Fibroblast of lung (primary cell): ENCODE data around the gene HRH4. TPM values are rescaled to one million over a fixed set of nuclear protein-coding genes. Genes with fewer than 3 reads are reported as not detected.
A peak's percentile ranks its signal among the peaks of the same experiment; 100 is the strongest.

Source experiments
- DNase-seq, 2 donors: peaks; one replicate each; pipeline versions ENCODE4 v3.0.0 to v3.0.0-alpha.2; 2010; ENCODE audit warnings: low read depth in 2 of 2
- H2AFZ ChIP-seq: 2 replicates; pipeline ENCODE4 v1.5.1; 2012; ENCODE audit warnings: low read length, control low read depth, inconsistent platforms
- H3K27ac ChIP-seq: 2 replicates; pipeline ENCODE4 v1.5.1; 2011; ENCODE audit warnings: low read length, control low read depth; ENCODE audit not compliant: insufficient read depth
- H3K27me3 ChIP-seq: 2 replicates; pipeline ENCODE4 v1.5.1; 2011; ENCODE audit warnings: mild to moderate bottlenecking, low read length; ENCODE audit not compliant: control insufficient read depth, insufficient read depth
- H3K36me3 ChIP-seq: 2 replicates; pipeline ENCODE4 v1.5.1; 2011; ENCODE audit warnings: low read length; ENCODE audit not compliant: control insufficient read depth, insufficient read depth
- H3K4me1 ChIP-seq: 2 replicates; pipeline ENCODE4 v1.5.1; 2011; ENCODE audit warnings: low read length; ENCODE audit not compliant: control insufficient read depth, insufficient read depth; ENCODE audit errors: extremely low read depth
- H3K4me2 ChIP-seq: 2 replicates; pipeline ENCODE4 v1.5.1; 2011; ENCODE audit warnings: low read length, control low read depth; ENCODE audit not compliant: insufficient read depth; ENCODE audit errors: extremely low read depth
- H3K4me3 ChIP-seq, 4 experiments: fragments of 200-600 bp in 1 of 4; sonication (generic) in 1 of 4; replicated peaks in 1 of 4; 2 replicates each; pipeline ENCODE4 v1.5.1; 2011 to 2016; ENCODE audit warnings: low read length in 4 of 4, low read depth in 3 of 4, mild to moderate bottlenecking in 3 of 4, control low read depth in 2 of 4, inconsistent platforms in 1 of 4, mixed read lengths in 1 of 4; ENCODE audit not compliant: insufficient read depth in 1 of 4; ENCODE audit errors: control extremely low read depth in 1 of 4
- H3K79me2 ChIP-seq: 2 replicates; pipeline ENCODE4 v1.5.1; 2012; ENCODE audit warnings: mild to moderate bottlenecking, low read length, inconsistent platforms; ENCODE audit not compliant: control insufficient read depth, insufficient read depth
- H3K9ac ChIP-seq: 2 replicates; pipeline ENCODE4 v1.5.1; 2011; ENCODE audit warnings: mild to moderate bottlenecking, low read length, control low read depth; ENCODE audit not compliant: insufficient read depth
- H3K9me3 ChIP-seq: 2 replicates; pipeline ENCODE4 v1.5.1; 2012; ENCODE audit warnings: low read depth, low read length; ENCODE audit not compliant: control insufficient read depth, insufficient read depth
- H4K20me1 ChIP-seq: 2 replicates; pipeline ENCODE4 v1.5.1; 2011; ENCODE audit warnings: low read length; ENCODE audit not compliant: control insufficient read depth, insufficient read depth; ENCODE audit errors: extremely low read depth
- EZH2 ChIP-seq: IDR thresholded peaks from 2 replicates; pipeline ENCODE4 v1.5.1; 2012; ENCODE audit warnings: low read length, control low read depth, mild to moderate bottlenecking; ENCODE audit errors: missing control alignments
- polyA plus RNA-seq, 2 donors: library from polyadenylated mRNA; depleted of rRNA in 1 of 2; stranded (reverse) in 1 of 2; unstranded in 1 of 2; fragments of >200 nt; gene quantifications; 2 replicates each; pipeline ENCODE4 v1.2.1, GENCODE V29; 2011 to 2012; ENCODE audit warnings: missing spikeins in 1 of 2
- total RNA-seq: library from RNA; depleted of rRNA; stranded (reverse); fragments of >200 nt; gene quantifications from 2 replicates; pipeline ENCODE4 v1.2.1, GENCODE V29; 2014
- TF ChIP-seq, protein P1 (sequence below), 2 donors: IDR thresholded peaks in 1 of 2; conservative IDR thresholded peaks in 1 of 2; 1 replicate in 1 of 2; 2 replicates in 1 of 2; pipeline ENCODE4 v1.5.1; 2011 to 2012; ENCODE audit warnings: low read length in 2 of 2, control low read depth in 1 of 2, inconsistent platforms in 1 of 2, low read depth in 1 of 2, mild to moderate bottlenecking in 1 of 2

The HRH4 gene
- total and polyA plus RNA-seq, 2 donors (not counting 1 experiment from before 2014, with no cell fraction given): under 0.01 to 0.01 TPM

DNA sequence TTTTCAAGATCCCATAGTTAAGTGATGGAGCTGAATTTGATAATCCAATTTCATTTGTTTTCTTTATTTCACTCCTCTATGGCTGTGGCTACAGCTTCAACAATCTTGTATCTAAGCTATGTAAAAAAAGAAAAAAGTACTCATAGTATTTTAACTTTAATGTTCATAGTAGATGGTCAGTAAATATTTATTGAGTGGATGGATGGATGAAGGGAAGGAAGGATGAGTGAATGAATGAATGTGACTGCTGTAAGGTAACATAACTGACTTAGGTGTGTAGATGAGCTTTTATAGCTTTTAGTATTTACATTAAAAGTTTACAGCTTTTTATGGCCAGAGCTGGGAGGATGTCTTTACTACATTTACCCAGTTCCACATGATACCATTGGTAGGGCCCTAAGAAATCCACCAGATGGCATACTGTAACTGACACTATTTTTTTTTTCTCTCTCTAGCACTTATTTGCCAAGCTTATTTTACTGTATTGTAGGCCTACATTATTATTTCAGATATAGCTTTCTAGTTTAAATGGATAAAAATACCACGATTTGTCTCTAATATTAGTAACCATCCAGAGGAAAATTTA, 13.4 kb upstream of the HRH4 start:
- H2AFZ ChIP-seq: no peak overlapping the region
- no peaks in the 10 kb centered on the region for H3K27me3 ChIP-seq
- H3K79me2 ChIP-seq: no peaks in the 10 kb centered on the region
- no peak overlapping the region for H3K4me3 ChIP-seq
- H3K27ac ChIP-seq: no peak overlapping the region
- TF ChIP-seq EZH2: no peak
- TF ChIP-seq, protein P1, sequence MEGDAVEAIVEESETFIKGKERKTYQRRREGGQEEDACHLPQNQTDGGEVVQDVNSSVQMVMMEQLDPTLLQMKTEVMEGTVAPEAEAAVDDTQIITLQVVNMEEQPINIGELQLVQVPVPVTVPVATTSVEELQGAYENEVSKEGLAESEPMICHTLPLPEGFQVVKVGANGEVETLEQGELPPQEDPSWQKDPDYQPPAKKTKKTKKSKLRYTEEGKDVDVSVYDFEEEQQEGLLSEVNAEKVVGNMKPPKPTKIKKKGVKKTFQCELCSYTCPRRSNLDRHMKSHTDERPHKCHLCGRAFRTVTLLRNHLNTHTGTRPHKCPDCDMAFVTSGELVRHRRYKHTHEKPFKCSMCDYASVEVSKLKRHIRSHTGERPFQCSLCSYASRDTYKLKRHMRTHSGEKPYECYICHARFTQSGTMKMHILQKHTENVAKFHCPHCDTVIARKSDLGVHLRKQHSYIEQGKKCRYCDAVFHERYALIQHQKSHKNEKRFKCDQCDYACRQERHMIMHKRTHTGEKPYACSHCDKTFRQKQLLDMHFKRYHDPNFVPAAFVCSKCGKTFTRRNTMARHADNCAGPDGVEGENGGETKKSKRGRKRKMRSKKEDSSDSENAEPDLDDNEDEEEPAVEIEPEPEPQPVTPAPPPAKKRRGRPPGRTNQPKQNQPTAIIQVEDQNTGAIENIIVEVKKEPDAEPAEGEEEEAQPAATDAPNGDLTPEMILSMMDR (conservative IDR thresholded peaks at IDR 0.05 in 1 of 2, IDR thresholded peaks at IDR 0.05 in 1 of 2; ENCODE audit: low read depth in 1 of 2, low read length in 2 of 2): peak in 1 of 2 donors; percentile 36
- H3K9ac ChIP-seq: no peak overlapping the region
- peaks cover 3% of the 10 kb centered on the region for H3K36me3 ChIP-seq
- H3K4me1 ChIP-seq: no peaks in the 10 kb centered on the region
- H3K9me3 ChIP-seq: no peaks in the 10 kb centered on the region
- no peak overlapping the region for H3K4me2 ChIP-seq
- H4K20me1 ChIP-seq: no peaks in the 10 kb centered on the region
- peak in 1 of 2 donors; percentile 18 for DNase-seq

DNA sequence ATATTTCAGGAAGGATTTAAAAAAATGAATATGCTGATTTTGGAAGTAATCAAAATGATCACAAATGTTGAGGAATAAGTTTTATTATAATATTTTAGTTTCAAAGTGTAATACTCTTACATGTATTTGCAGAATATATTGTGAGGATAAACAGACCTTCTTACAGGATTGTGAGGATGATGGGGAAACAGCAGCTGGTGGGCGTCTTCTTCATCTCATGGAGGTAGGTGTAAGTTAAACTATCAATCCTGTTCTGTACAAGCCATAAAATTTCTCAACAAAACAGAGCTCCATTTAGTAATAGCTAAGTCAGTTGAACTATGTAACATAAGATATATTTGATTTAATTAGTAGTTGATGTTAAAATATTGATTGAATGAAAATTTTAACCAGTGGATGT, 12.5 kb upstream of the HRH4 start:
- Histone ChIP-seq H3K27me3 (no peaks in the 10 kb centered on the region), H2AFZ (no peak overlapping the region), H3K4me3 (no peak overlapping the region), H3K9ac (no peak overlapping the region), H3K36me3 (peaks cover 3% of the 10 kb centered on the region), H4K20me1 (no peaks in the 10 kb centered on the region), H3K9me3 (no peaks in the 10 kb centered on the region), H3K4me1 (no peaks in the 10 kb centered on the region), H3K79me2 (no peaks in the 10 kb centered on the region), H3K4me2 (no peak overlapping the region), H3K27ac (no peak overlapping the region)
- DNase-seq: no peak
- TF ChIP-seq, protein P1 (conservative IDR thresholded peaks at IDR 0.05 in 1 of 2, IDR thresholded peaks at IDR 0.05 in 1 of 2; ENCODE audit: low read depth in 1 of 2, low read length in 2 of 2): no peak
- no peak for TF ChIP-seq EZH2

DNA sequence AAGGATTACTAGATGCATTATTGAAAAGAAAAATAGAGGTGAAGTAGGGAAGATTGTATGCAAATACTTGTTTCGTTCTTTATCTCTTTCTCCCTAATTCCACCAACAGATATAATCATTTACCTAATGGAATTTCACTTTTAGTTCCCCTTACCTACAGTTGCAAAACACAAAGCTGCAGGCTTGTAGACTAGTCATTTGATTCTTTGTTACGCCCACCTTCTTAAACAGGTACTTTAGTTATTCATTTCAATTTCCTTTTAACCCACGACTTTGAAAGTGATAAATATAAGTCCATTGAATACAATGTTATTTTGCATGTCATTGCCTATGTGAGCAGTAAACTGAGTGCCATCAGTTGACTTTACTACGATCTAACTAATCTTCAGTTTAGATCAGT, 3.9 kb upstream of the HRH4 start:
- TF ChIP-seq EZH2: no peak
- TF ChIP-seq, protein P1 (conservative IDR thresholded peaks at IDR 0.05 in 1 of 2, IDR thresholded peaks at IDR 0.05 in 1 of 2; ENCODE audit: low read depth in 1 of 2, low read length in 2 of 2): no peak
- Histone ChIP-seq H3K4me2 (no peak overlapping the region), H2AFZ (no peak overlapping the region), H3K27ac (no peak overlapping the region), H3K9me3 (no peaks in the 10 kb centered on the region), H3K9ac (no peak overlapping the region), H3K4me1 (no peaks in the 10 kb centered on the region), H3K79me2 (no peaks in the 10 kb centered on the region), H3K36me3 (no peaks in the 10 kb centered on the region), H4K20me1 (no peaks in the 10 kb centered on the region), H3K27me3 (no peaks in the 10 kb centered on the region), H3K4me3 (no peak overlapping the region)
- DNase-seq: no peak
